GM13976 (cell line): ENCODE measurements around the gene STRBP.
"Not testable (repeated sequence)": the region's sequence is repeated elsewhere in the genome, so short reads cannot be mapped to it uniquely, and the experiment has no call there.

Experiments used
- DNase-seq: peaks from one replicate; pipeline ENCODE4 v3.0.0; 2012; ENCODE audit warnings: low spot score
- CTCF ChIP-seq: IDR thresholded peaks from 2 replicates; pipeline ENCODE4 v1.5.1; 2012; ENCODE audit warnings: borderline replicate concordance, mild to moderate bottlenecking; ENCODE audit not compliant: insufficient read depth; ENCODE audit errors: extremely low read depth, missing control alignments, control extremely low read depth
- in situ Hi-C: fragments of 300-500 bp; cut with MboI; formaldehyde crosslinking; loops from one replicate; pipeline ENCODE4 v1.12.0; 2022; ENCODE audit warnings: low sequenced_read_pairs, mixed read lengths, inconsistent platforms; ENCODE audit not compliant: unreplicated experiment

Gene STRBP

GRCh38 chr9:123191680-123192079 lies 76.7 kb downstream of the STRBP start:
- TF ChIP-seq CTCF, result no peak
- DNase-seq, result no peak
- in situ Hi-C loops, result no loop called here

DNA sequence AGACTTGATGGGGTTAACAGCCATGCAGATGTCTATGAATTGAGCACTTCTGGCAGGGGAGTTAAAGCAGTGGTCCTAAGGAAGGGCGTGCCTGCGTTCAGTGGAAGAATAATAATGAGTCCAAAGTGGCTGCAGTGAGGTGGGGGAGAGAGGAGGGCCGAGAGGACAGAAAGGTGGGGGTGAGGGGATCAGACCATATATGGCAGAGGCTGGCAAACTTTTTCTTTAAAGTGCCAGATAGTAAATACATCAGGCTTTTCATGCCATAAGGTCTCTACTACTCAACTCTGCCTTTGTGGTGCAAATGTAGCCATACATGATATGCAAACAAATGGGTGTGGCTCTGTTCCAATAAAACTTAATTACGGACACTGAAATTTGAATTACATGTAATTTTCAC lies 77.1 kb downstream of the STRBP start:
- no peak for DNase-seq
- in situ Hi-C loops, result no loop called here
- no peak for TF ChIP-seq CTCF

- in situ Hi-C loops, result no loop called here
- DNase-seq, result no peak
- TF ChIP-seq CTCF, result no peak
These were observed 81.3 kb downstream of the STRBP start for GRCh38 chr9:123187131-123187530.

DNA sequence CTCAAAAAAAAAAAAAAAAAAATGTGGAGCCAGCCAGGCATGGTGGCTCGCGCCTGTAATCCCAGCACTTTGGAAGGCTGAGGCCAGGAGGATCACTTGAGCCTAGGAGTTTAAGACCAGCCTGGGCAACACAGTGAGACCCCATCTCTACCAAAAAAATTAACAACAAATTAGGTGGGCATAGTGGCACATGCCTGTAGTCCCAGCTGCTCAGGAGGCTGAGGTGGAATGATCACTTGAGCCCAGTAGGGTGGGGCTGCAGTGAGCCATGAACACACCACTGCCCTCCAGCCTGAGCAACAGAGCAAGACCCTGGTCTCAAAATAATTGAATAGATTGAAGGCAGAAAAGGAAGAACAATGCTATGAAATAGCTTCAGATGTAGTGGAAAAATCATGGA lies 82.4 kb downstream of the STRBP start:
- in situ Hi-C loops, DNase-seq: not testable (repeated sequence)

DNA sequence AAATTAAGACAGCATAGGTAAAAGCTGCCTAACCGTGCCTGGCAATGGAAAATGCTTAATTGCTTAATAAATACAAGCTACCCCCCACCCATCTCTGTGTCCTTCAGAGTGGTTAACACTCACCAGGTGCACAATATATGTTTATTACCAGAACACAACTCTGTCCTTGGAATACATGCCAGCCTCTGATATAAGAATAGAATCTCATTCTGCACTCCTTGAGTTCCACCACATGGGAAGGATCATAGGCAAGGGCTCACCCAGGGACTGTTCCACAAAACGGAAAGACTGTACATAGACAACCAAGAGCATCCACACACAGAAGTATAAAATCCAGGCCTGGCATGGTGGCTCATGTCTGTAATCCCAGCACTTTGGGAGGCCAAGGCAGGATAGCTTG lies 91.4 kb downstream of the STRBP start:
- in situ Hi-C loops, result no loop called here
- no peak for DNase-seq
- TF ChIP-seq CTCF, result no peak

DNA sequence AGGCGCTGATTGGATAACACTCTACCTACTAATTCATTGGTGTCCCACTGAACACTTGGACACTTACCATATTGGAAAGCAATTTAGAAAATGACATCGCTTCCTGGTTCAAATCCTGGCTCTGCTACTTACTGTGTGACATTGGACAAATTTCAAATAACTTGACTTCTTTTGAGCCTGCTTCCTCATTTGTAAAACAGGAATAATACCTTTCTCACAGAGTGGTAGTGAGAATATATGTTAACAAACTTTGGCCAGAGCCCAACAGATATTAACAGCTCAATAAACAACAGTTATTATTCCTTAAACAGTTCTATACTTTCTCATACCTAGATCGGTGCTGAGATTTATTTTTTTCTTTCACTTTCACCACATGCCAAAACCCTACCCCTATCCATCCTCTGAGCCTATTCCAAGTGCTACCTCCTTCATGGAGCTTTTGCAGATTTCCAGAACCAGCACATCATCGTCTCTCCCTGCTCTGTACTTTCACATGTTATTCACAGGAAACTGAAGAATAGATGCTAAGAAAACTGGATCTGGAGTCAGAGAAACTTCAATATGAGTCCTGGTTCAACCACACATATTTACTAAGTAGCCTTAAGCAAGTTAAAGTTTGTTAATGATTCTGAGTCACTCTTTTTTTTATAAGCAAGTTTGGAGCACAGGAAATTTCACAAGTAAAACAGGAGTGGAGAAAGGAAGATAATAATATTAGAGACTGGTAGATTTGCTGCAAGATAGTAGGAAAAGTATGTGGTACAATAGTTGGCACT lies 92.3 kb downstream of the STRBP start:
- in situ Hi-C loops, result no loop called here
- no peak for TF ChIP-seq CTCF
- DNase-seq, result no peak

DNA sequence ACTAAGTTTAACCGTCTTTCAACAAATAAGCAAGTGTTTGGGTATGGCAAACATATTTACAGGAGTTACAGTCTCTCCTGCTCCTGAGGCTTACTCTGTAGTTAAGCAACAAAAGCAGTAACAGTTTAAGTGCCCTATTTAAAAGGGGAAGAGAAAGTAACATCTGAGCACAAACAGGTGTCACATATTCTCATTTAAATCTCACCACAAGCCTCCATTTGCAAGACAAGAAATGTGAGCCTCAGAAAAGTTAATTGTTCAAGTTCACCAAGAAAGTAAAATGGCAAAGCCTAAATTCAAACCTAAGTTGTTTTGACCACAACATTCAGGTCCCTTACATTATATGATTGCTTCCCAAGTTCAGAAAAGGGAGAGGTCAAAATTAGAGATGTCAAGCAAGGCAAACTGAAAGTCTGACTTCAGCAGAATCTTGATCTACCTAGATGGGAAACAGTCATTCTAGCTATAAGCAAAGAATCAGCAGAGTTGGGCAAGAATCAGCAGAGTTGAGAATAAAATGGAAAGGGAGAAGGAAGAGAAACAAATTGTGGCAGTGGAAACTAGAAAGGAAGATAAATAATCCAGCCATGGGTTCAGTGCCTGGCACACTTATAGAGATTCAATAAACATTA lies 93.4 kb downstream of the STRBP start:
- in situ Hi-C loops, result no loop called here
- TF ChIP-seq CTCF, result no peak
- DNase-seq, result peak; percentile 48
